Measurements from ENCODE around the gene THAP11.

The THAP11 gene

DNA sequence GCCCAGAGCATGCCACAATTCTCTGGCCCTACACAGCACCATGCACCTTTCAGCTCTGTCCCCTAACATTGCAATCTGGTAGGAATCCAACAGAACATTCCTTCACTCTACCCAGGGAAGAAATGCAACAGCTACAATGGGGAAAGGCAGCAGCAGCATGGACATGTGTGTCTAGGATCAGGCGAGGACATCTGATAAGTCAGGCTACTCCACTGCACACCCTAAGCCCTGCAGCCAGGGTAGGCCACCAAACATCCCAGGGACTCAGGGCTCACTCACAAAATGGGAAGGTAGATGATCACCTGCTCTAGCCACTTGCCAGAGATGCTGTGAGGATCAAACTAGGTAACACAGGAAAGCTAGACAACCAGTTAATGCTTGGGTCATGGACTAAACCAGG is 40.9 kb upstream of the THAP11 start:
- no peaks in the 10 kb centered on the region for H3K27me3 ChIP-seq (ENCODE audit: insufficient read depth, poor library complexity, severe bottlenecking)
- H3K27ac ChIP-seq (replicated peaks): no peak overlapping the region
- no peak for DNase-seq (ENCODE audit: low read depth in 1 of 2, low spot score in 1 of 2)
- TF ChIP-seq SPI1 (IDR thresholded peaks at IDR 0.05; ENCODE audit: borderline replicate concordance, low read depth): no peak
- TF ChIP-seq GABPA (IDR thresholded peaks at IDR 0.05; ENCODE audit: low read depth): no peak
- TF ChIP-seq POLR2AphosphoS5 (IDR thresholded peaks at IDR 0.05; ENCODE audit: low read depth): no peak
- TF ChIP-seq, protein P1, sequence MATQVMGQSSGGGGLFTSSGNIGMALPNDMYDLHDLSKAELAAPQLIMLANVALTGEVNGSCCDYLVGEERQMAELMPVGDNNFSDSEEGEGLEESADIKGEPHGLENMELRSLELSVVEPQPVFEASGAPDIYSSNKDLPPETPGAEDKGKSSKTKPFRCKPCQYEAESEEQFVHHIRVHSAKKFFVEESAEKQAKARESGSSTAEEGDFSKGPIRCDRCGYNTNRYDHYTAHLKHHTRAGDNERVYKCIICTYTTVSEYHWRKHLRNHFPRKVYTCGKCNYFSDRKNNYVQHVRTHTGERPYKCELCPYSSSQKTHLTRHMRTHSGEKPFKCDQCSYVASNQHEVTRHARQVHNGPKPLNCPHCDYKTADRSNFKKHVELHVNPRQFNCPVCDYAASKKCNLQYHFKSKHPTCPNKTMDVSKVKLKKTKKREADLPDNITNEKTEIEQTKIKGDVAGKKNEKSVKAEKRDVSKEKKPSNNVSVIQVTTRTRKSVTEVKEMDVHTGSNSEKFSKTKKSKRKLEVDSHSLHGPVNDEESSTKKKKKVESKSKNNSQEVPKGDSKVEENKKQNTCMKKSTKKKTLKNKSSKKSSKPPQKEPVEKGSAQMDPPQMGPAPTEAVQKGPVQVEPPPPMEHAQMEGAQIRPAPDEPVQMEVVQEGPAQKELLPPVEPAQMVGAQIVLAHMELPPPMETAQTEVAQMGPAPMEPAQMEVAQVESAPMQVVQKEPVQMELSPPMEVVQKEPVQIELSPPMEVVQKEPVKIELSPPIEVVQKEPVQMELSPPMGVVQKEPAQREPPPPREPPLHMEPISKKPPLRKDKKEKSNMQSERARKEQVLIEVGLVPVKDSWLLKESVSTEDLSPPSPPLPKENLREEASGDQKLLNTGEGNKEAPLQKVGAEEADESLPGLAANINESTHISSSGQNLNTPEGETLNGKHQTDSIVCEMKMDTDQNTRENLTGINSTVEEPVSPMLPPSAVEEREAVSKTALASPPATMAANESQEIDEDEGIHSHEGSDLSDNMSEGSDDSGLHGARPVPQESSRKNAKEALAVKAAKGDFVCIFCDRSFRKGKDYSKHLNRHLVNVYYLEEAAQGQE (IDR thresholded peaks at IDR 0.05; ENCODE audit: insufficient replicate concordance, low read depth): no peak
- no peak for TF ChIP-seq CTCF (IDR thresholded peaks at IDR 0.05; ENCODE audit: insufficient read depth, low read length)
- H3K4me3 ChIP-seq (replicated peaks; ENCODE audit: insufficient read depth, low read length): no peak overlapping the region

- H3K27ac ChIP-seq (replicated peaks): no peak overlapping the region
- H3K27me3 ChIP-seq (ENCODE audit: insufficient read depth, poor library complexity, severe bottlenecking): no peaks in the 10 kb centered on the region
- TF ChIP-seq SPI1 (IDR thresholded peaks at IDR 0.05; ENCODE audit: borderline replicate concordance, low read depth) (no peak), GABPA (IDR thresholded peaks at IDR 0.05; ENCODE audit: low read depth) (no peak), CTCF (IDR thresholded peaks at IDR 0.05; ENCODE audit: insufficient read depth, low read length) (no peak), POLR2AphosphoS5 (IDR thresholded peaks at IDR 0.05; ENCODE audit: low read depth) (no peak)
- TF ChIP-seq, protein P1 (IDR thresholded peaks at IDR 0.05; ENCODE audit: insufficient replicate concordance, low read depth): no peak
- H3K4me3 ChIP-seq (replicated peaks; ENCODE audit: insufficient read depth, low read length): no peak overlapping the region
- no peak for DNase-seq (ENCODE audit: low read depth in 1 of 2, low spot score in 1 of 2)
Observed at GRCh38 chr16:67801883-67802282, 40.2 kb upstream of the THAP11 start.

DNA sequence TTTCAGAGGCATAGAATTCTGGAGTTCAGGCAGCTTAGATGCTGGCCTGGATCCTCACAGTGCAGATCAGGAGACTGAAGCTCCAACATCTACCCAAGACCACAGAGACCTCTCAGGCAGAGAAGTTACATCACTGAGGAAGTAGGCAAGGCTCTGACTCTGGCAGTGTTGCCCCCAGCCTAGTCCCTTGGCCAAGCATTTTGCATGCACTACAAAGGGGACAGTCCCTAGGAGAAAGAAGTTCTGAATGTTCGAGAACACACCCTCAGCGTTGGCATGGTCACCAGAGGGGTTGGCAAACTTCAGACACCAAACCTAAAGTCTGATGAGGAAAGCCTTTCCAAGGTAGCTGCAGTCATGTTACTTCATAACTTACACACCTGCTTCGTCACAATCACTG is 38.2 kb upstream of the THAP11 start:
- peak in 1 of 2 experiments; percentile 66 for DNase-seq (ENCODE audit: low read depth in 1 of 2, low spot score in 1 of 2)
- Histone ChIP-seq H3K27ac (replicated peaks) (peak overlapping the region; percentile 3; the same call in 1 of the 2 replicates), H3K4me3 (replicated peaks; ENCODE audit: insufficient read depth, low read length) (no peak overlapping the region), H3K27me3 (ENCODE audit: insufficient read depth, poor library complexity, severe bottlenecking) (no peaks in the 10 kb centered on the region)
- no peak for TF ChIP-seq POLR2AphosphoS5 (IDR thresholded peaks at IDR 0.05; ENCODE audit: low read depth)
- TF ChIP-seq SPI1 (IDR thresholded peaks at IDR 0.05; ENCODE audit: borderline replicate concordance, low read depth): peak; percentile 33; the same call in 1 of the 2 replicates

- TF ChIP-seq CTCF (IDR thresholded peaks at IDR 0.05; ENCODE audit: insufficient read depth, low read length) (no peak), SPI1 (IDR thresholded peaks at IDR 0.05; ENCODE audit: borderline replicate concordance, low read depth) (no peak), GABPA (IDR thresholded peaks at IDR 0.05; ENCODE audit: low read depth) (no peak), POLR2AphosphoS5 (IDR thresholded peaks at IDR 0.05; ENCODE audit: low read depth) (no peak)
- TF ChIP-seq, protein P1 (IDR thresholded peaks at IDR 0.05; ENCODE audit: insufficient replicate concordance, low read depth): no peak
- Histone ChIP-seq H3K27me3 (ENCODE audit: insufficient read depth, poor library complexity, severe bottlenecking) (no peaks in the 10 kb centered on the region), H3K27ac (replicated peaks) (peak overlapping the region; percentile 17)
Observed at GRCh38 chr16:67804853-67805542, 37.1 kb upstream of the THAP11 start.

More at GRCh38 chr16:67804853-67805542, 37.1 kb upstream of the THAP11 start:
- peak overlapping the region; percentile 80 for H3K4me3 ChIP-seq (replicated peaks; ENCODE audit: insufficient read depth, low read length)
- no peak for DNase-seq (ENCODE audit: low read depth in 1 of 2, low spot score in 1 of 2)

All from HL-60 (cell line).